Measurements from ENCODE around the gene VPS29.
A peak's percentile ranks its signal among the peaks of the same experiment; 100 is the strongest.
"Not testable (repeated sequence)": the region's sequence is repeated elsewhere in the genome, so short reads cannot be mapped to it uniquely, and the experiment has no call there.

Gene VPS29

DNA sequence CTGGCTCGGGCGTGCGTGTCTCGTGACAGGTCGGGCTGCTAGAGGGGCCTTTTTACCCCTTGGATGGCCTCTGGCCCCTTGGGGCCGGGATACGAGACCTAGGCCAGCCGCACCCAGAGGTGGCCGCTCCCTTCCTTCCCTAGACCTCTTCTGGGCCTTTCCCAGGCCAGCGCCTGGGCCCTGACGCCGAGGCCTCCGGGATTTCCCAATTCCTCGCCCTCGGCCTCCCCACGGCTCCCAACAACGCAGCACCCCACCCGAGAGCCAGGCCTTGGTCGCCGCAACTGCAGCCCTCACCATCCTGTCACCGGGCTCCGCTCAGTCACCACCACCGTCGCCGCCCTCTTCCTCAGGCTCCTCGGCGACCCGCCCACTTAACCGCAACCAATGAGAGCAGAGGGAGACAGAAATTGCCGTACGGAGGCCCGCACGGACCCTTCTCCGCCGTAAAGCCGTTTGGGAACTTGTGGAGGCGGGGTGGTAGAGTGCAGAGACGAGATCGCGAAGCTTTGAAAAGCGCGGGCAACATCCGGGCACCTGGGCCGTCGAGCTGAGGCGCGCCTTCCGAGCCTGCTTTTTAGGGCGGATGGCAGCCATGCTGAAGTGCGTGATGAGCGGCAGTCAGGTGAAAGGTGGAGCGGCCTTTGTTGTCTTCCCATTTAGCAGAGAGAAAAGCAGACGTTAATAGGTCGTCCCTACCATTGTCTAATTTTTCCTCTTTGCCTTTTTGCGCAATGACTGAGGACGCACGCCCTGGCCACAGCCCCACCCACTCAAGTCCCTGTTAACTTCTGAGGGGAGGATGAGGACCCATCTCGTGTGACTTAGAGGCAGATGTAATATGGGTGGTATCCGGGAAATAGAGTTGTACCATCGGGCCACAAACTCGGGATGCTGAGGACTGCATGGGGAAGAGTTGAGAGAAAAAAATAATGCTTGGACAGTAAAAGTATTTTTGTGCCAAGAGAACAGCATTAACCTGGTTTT is at the start of gene VPS29, which contains the start of gene RAD9B:
TSS of gene VPS29 (minus strand) at position 360 of the 987 bp plus-strand sequence. CDS start at position 300, 60 bp downstream.
TSS of gene RAD9B (plus strand) at position 580 of the 987 bp plus-strand sequence. CDS start at position 587, 7 bp downstream.
- no peaks in the 10 kb centered on the region for H3K4me1 ChIP-seq (ENCODE audit: insufficient read depth, low read length)
- H3K9me3 ChIP-seq (ENCODE audit: insufficient read depth, low read depth, low read length) = peaks cover 6% of the 10 kb centered on the region; the same call in 1 of the 2 replicates
- peak within 1 kb of the TSS; percentile 92 for H3K4me3 ChIP-seq (ENCODE audit: low read length)
- no peaks in the 10 kb centered on the region for H3K36me3 ChIP-seq (ENCODE audit: insufficient read depth, low read depth, low read length)
- H3K27ac ChIP-seq (ENCODE audit: low read length) = no peak within 1 kb of the TSS
- peak within 1 kb of the TSS; percentile 82; the same call in 1 of the 2 replicates for H3K9ac ChIP-seq (ENCODE audit: low read depth, low read length)
- peaks cover 22% of the 10 kb centered on the region for H3K27me3 ChIP-seq (ENCODE audit: insufficient read depth, low read length)

DNA sequence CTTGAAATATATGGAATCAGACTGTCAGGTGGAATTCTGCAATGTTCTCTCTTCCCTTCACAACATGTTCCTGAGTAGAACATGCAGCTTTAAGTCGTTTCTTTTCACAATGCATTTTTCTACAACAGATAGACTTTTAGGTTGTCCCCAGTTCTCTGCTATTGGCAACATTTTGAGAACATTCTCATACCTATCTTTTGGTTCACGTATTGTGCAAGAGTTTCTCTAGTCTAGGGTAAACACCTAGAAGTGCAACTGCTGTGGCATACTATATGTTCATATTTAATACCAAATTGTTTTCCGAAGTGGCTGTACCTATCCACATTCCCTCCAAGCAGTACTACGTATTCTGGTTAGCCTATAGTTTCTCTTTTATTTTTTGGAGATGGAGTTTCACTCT is 49.1 kb upstream of the VPS29 start:
- Histone ChIP-seq H3K4me1 (ENCODE audit: insufficient read depth, low read length) (no peaks in the 10 kb centered on the region), H3K4me3 (ENCODE audit: low read length) (no peak overlapping the region), H3K36me3 (ENCODE audit: insufficient read depth, low read depth, low read length) (peaks cover 9% of the 10 kb centered on the region; the same call in 1 of the 2 replicates), H3K27me3 (ENCODE audit: insufficient read depth, low read length) (no peaks in the 10 kb centered on the region), H3K9ac (ENCODE audit: low read depth, low read length) (no peak overlapping the region), H3K9me3 (ENCODE audit: insufficient read depth, low read depth, low read length) (no peaks in the 10 kb centered on the region), H3K27ac (ENCODE audit: low read length) (no peak overlapping the region)

DNA sequence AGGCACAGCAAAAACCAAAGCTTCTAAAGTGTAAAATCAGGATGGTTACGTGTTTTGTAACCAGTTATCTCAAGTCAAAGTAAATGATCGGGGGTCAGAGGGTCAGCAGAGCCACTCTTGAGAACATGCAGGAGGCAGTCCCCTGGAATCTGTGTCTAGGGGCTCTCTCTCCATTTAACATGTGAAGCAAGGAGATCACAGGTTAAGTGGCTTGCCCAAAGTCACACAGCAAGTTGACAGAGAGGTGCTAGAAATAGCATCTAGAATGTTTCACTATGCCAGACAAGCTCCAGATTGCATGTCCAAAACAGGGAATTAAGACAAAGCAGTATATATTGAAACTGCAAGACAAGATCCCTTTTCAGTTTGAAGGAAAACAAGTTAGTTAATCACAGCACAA is 47.8 kb upstream of the VPS29 start:
- Histone ChIP-seq H3K9ac (ENCODE audit: low read depth, low read length) (no peak overlapping the region), H3K4me3 (ENCODE audit: low read length) (no peak overlapping the region), H3K27me3 (ENCODE audit: insufficient read depth, low read length) (no peaks in the 10 kb centered on the region), H3K27ac (ENCODE audit: low read length) (no peak overlapping the region), H3K36me3 (ENCODE audit: insufficient read depth, low read depth, low read length) (peaks cover 17% of the 10 kb centered on the region; the same call in 1 of the 2 replicates), H3K9me3 (ENCODE audit: insufficient read depth, low read depth, low read length) (no peaks in the 10 kb centered on the region), H3K4me1 (ENCODE audit: insufficient read depth, low read length) (no peaks in the 10 kb centered on the region; the same call in 1 of the 2 replicates)

DNA sequence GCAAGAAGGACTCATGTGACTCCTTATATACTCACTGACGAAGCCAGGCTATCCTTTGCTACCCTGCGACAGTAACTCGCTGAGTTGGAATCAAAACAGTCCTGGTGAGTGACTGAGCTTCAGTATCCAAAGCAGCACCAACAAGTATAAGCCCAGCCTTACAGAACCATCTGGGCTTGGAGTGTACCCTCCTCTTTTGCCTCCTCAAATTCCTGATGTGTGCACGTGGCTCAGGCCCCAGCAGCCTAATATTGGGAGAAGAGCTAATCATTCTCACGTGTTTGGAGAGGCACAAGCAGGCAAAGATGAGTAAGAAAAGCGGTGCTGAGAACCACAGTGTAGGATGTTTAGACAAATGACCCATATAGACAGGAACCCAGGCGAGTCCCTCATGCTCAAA is 46.8 kb upstream of the VPS29 start:
- H3K9ac ChIP-seq (ENCODE audit: low read depth, low read length) = no peak overlapping the region

DNA sequence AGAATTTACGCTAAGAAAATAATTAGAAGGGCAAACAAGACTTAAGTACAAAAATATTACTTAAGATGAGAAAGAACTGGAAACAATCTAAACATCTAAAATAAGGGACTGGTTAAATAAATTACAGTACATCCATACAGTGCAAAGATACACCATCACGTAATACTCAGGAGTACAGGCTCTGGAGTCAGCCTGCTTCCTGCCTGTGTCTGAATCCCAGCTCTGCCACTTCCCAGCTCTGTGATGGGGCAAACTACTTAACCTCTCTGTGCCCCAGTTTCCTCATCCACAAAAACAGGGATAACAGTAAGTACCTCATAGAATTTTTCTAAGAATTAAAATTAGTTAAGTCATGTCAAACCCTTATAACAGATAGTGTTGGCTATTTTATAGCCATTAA is 45.2 kb upstream of the VPS29 start:
- Histone ChIP-seq H3K4me1 (ENCODE audit: insufficient read depth, low read length) (no peaks in the 10 kb centered on the region; the same call in 1 of the 2 replicates), H3K9me3 (ENCODE audit: insufficient read depth, low read depth, low read length) (no peaks in the 10 kb centered on the region), H3K4me3 (ENCODE audit: low read length) (no peak overlapping the region), H3K27ac (ENCODE audit: low read length) (no peak overlapping the region), H3K27me3 (ENCODE audit: insufficient read depth, low read length) (no peaks in the 10 kb centered on the region), H3K9ac (ENCODE audit: low read depth, low read length) (no peak overlapping the region), H3K36me3 (ENCODE audit: insufficient read depth, low read depth, low read length) (peaks cover 27% of the 10 kb centered on the region; the same call in 1 of the 2 replicates)

More for the DNA sequence above, 46.8 kb upstream of the VPS29 start:
- Histone ChIP-seq H3K4me3 (ENCODE audit: low read length) (no peak overlapping the region), H3K36me3 (ENCODE audit: insufficient read depth, low read depth, low read length) (peaks cover 21% of the 10 kb centered on the region; the same call in 1 of the 2 replicates), H3K27me3 (ENCODE audit: insufficient read depth, low read length) (no peaks in the 10 kb centered on the region), H3K27ac (ENCODE audit: low read length) (no peak overlapping the region), H3K9me3 (ENCODE audit: insufficient read depth, low read depth, low read length) (no peaks in the 10 kb centered on the region), H3K4me1 (ENCODE audit: insufficient read depth, low read length) (no peaks in the 10 kb centered on the region; the same call in 1 of the 2 replicates)

DNA sequence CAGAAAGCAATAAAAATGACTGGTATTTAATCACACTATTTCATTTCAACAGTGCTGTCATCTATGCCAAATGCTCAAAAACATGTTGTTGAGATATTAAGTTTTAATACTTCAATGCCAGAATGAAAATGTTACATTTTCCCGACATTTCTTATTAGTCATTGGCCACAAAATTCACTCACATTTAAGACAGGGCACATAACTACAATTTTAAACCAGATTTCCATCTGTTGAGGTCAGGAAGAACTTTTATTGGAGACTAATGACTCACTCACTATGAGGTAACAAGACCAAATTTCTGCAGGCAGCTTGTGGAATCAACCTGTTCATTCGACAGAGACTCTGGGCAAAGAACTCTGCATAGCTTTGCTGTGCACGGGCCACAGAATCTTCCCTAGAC is 44.4 kb upstream of the VPS29 start:
- H3K27ac ChIP-seq (ENCODE audit: low read length) = no peak overlapping the region
- H3K27me3 ChIP-seq (ENCODE audit: insufficient read depth, low read length) = no peaks in the 10 kb centered on the region
- H3K36me3 ChIP-seq (ENCODE audit: insufficient read depth, low read depth, low read length) = peaks cover 27% of the 10 kb centered on the region; the same call in 1 of the 2 replicates
- H3K4me1 ChIP-seq (ENCODE audit: insufficient read depth, low read length) = no peaks in the 10 kb centered on the region; the same call in 1 of the 2 replicates
- no peak overlapping the region for H3K9ac ChIP-seq (ENCODE audit: low read depth, low read length)
- no peak overlapping the region for H3K4me3 ChIP-seq (ENCODE audit: low read length)
- no peaks in the 10 kb centered on the region for H3K9me3 ChIP-seq (ENCODE audit: insufficient read depth, low read depth, low read length)

DNA sequence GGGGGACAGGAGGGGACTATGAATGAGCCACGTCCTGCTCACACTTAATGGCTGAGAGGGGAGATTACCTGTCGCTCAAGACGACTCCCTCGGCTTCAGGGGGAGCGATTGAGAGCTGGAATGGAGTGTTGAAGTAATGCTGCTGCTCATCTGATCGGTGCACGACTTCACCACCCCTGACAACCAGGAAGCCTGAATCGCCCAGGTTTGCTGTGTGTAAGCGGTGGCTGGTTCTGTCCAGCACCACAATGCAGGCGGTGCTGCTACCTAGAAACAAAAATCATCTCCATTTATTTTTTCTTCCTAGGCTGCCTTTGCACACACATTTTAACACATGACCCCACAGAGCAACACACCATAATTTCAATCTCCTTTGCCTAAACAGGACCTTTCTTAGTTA is 43.9 kb upstream of the VPS29 start:
- Histone ChIP-seq H3K9ac (ENCODE audit: low read depth, low read length) (no peak overlapping the region), H3K4me3 (ENCODE audit: low read length) (no peak overlapping the region)

DNA sequence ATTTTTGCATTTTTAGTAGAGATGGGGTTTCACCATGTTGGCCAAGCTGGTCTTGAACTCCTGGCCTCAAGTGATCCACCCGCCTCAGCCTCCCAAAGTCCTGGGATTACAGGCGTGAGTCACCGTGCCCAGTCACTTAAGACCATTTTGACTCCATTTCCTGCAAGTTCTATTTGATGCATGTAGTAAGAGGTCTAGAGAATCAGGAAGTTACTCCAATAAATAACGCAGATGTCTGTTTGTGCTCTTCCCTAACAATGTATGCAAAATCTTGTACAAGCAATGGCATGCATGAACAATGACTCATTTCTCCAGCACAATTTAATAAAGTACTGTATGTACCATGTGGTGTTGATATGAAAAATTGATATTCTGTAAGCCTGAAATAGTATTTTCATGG is 43.3 kb upstream of the VPS29 start:
- H3K9ac ChIP-seq (ENCODE audit: low read depth, low read length); H3K9me3 ChIP-seq (ENCODE audit: insufficient read depth, low read depth, low read length); H3K4me1 ChIP-seq (ENCODE audit: insufficient read depth, low read length); H3K4me3 ChIP-seq (ENCODE audit: low read length); H3K27me3 ChIP-seq (ENCODE audit: insufficient read depth, low read length); H3K27ac ChIP-seq (ENCODE audit: low read length): not testable (repeated sequence)
- H3K36me3 ChIP-seq (ENCODE audit: insufficient read depth, low read depth, low read length) = peaks cover 20% of the 10 kb centered on the region; the same call in 1 of the 2 replicates

More for the DNA sequence above, 43.9 kb upstream of the VPS29 start:
- Histone ChIP-seq H3K36me3 (ENCODE audit: insufficient read depth, low read depth, low read length) (peaks cover 24% of the 10 kb centered on the region; the same call in 1 of the 2 replicates), H3K9me3 (ENCODE audit: insufficient read depth, low read depth, low read length) (no peaks in the 10 kb centered on the region), H3K27me3 (ENCODE audit: insufficient read depth, low read length) (no peaks in the 10 kb centered on the region), H3K4me1 (ENCODE audit: insufficient read depth, low read length) (no peaks in the 10 kb centered on the region; the same call in 1 of the 2 replicates), H3K27ac (ENCODE audit: low read length) (no peak overlapping the region)

DNA sequence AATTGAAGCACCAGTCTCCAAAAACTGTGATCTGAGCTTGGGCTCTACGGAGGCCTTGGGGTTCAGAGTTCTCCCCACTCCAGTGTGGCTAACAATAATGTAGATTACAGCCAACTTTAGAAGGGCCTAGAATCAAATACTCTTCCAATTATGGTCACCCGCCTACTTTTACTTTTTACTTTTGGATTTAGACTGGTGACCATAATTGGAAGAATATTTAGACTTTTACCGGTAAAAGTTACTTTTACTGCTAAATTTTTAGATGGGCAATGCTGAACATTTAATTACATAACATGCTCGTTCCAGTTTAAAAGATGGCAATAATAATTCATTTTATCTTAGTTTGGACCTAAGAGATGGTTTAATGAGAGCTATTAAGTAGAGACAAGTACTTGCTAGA is 42.1 kb upstream of the VPS29 start:
- no peaks in the 10 kb centered on the region for H3K9me3 ChIP-seq (ENCODE audit: insufficient read depth, low read depth, low read length)
- H3K27ac ChIP-seq (ENCODE audit: low read length) = no peak overlapping the region
- H3K4me3 ChIP-seq (ENCODE audit: low read length) = no peak overlapping the region
- H3K9ac ChIP-seq (ENCODE audit: low read depth, low read length) = no peak overlapping the region
- H3K27me3 ChIP-seq (ENCODE audit: insufficient read depth, low read length) = no peaks in the 10 kb centered on the region
- no peaks in the 10 kb centered on the region; the same call in 1 of the 2 replicates for H3K4me1 ChIP-seq (ENCODE audit: insufficient read depth, low read length)
- peaks cover 28% of the 10 kb centered on the region; the same call in 1 of the 2 replicates for H3K36me3 ChIP-seq (ENCODE audit: insufficient read depth, low read depth, low read length)

DNA sequence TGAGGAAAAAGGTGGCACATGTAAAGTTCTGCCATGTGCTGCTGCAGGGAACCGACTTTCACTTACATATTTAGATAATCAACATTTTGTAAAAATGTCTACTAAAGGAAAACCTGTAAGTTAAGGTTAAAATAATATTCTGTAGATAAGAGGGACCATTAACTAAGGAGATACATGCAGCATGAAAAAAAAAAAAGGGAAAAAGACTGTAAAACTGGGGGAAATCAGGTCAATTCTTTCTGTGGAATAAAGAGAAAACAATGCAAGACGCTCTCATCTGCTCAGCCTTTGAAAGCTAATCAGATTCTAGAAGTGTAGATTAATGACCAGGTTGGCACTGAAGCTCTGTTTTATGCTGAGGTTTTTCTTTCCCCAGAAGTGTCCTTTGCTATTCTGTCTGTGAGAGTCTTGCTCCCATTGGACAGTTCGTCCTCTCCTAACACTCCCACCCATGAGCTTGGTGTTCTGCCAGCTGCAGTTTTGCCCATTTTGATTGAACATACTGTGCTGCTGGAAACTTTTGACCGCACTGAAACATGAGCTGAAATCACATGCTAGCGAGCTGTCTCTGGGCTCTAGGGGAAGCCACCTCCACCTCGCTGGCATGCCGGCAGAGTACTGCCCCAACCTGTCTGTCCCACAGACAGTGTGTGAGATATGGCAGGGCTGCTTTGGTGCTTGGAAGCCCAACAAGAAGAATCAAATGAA is 41.5 kb upstream of the VPS29 start:
- no peak overlapping the region for H3K27ac ChIP-seq (ENCODE audit: low read length)
- H3K9ac ChIP-seq (ENCODE audit: low read depth, low read length) = no peak overlapping the region

DNA sequence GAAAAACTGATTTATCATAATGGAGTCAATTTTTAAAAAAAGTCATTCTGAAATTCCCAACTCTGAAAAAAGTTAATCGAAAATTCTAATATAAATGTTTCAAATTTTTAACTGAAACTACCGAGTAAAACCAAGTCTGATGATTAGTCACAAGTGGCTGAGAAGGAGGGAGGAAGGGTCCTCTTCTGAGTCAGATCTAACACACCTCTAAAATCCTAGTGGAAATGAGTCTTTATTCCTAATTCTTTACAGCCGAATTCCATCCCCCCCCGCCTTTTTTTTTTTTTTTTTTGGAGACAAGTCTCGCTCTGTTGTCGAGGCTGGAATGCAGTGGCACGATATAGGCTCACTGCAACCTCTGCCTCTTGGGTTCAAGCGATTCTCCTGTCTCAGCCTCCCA is 38.1 kb upstream of the VPS29 start:
- Histone ChIP-seq H3K9ac (ENCODE audit: low read depth, low read length) (no peak overlapping the region), H3K4me1 (ENCODE audit: insufficient read depth, low read length) (no peaks in the 10 kb centered on the region), H3K36me3 (ENCODE audit: insufficient read depth, low read depth, low read length) (peaks cover 55% of the 10 kb centered on the region), H3K27me3 (ENCODE audit: insufficient read depth, low read length) (no peaks in the 10 kb centered on the region), H3K4me3 (ENCODE audit: low read length) (no peak overlapping the region), H3K9me3 (ENCODE audit: insufficient read depth, low read depth, low read length) (no peaks in the 10 kb centered on the region), H3K27ac (ENCODE audit: low read length) (no peak overlapping the region)

More for the DNA sequence above, 41.5 kb upstream of the VPS29 start:
- Histone ChIP-seq H3K9me3 (ENCODE audit: insufficient read depth, low read depth, low read length) (no peaks in the 10 kb centered on the region), H3K4me3 (ENCODE audit: low read length) (no peak overlapping the region), H3K36me3 (ENCODE audit: insufficient read depth, low read depth, low read length) (peaks cover 34% of the 10 kb centered on the region), H3K27me3 (ENCODE audit: insufficient read depth, low read length) (no peaks in the 10 kb centered on the region), H3K4me1 (ENCODE audit: insufficient read depth, low read length) (no peaks in the 10 kb centered on the region; the same call in 1 of the 2 replicates)
